Neural progenitor cell (in vitro differentiated cells): Measurements from ENCODE around the gene YAP1.

Source experiments
- EZH2 ChIP-seq: fragments of 200-600 bp; sonication (generic); IDR thresholded peaks from 2 replicates; pipeline ENCODE4 v1.6.1; 2017; ENCODE audit warnings: antibody characterized with exemption, mild to moderate bottlenecking, moderate library complexity
- TF ChIP-seq, protein P1 (sequence below): fragments of 200-600 bp; sonication (generic); IDR thresholded peaks from 2 replicates; pipeline ENCODE4 v1.5.1; 2017; ENCODE audit warnings: antibody characterized with exemption, mild to moderate bottlenecking

DNA sequence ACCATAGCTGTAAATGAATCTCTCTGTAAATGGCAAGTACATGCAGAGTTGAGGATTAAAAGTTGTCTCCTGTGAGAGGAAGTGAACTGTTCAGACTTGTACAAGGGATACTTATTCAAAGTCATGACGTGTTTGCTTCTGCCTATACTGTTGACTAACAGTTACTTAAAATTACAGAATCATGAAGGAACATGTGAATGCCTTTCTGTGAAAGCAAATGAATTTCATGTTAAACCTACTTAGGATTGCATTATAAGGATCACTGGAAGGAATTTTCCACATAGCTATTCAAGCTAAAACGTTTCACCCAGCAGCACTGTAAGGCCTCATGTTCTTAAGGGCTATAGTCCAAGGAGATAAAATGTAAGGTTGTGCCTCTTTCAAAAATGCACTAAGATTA is 113.6 kb downstream of the YAP1 start:
- TF ChIP-seq EZH2 = no peak
- TF ChIP-seq, protein P1, sequence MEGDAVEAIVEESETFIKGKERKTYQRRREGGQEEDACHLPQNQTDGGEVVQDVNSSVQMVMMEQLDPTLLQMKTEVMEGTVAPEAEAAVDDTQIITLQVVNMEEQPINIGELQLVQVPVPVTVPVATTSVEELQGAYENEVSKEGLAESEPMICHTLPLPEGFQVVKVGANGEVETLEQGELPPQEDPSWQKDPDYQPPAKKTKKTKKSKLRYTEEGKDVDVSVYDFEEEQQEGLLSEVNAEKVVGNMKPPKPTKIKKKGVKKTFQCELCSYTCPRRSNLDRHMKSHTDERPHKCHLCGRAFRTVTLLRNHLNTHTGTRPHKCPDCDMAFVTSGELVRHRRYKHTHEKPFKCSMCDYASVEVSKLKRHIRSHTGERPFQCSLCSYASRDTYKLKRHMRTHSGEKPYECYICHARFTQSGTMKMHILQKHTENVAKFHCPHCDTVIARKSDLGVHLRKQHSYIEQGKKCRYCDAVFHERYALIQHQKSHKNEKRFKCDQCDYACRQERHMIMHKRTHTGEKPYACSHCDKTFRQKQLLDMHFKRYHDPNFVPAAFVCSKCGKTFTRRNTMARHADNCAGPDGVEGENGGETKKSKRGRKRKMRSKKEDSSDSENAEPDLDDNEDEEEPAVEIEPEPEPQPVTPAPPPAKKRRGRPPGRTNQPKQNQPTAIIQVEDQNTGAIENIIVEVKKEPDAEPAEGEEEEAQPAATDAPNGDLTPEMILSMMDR = no peak
